SK-N-SH (cell line): ENCODE measurements around the gene NR0B2. TPM values are rescaled to one million over a fixed set of nuclear protein-coding genes. Genes with fewer than 3 reads are reported as not detected.

Experiments
- CTCF ChIA-PET: fragments of 300-600, 350-600 bp; formaldehyde crosslinking; extraction: SDS; loops from one replicate; lab custom pipeline; 2021; lab: Yijun Ruan, JAX
- POLR2A ChIA-PET: fragments of 350-600 bp; sonication (Branson Sonifier 250); formaldehyde crosslinking; extraction: SDS; loops from one replicate; lab custom pipeline; 2020; ENCODE audit warnings: antibody characterized with exemption, inconsistent platforms; lab: Yijun Ruan, JAX
- DNase-seq: peaks from one replicate; pipeline ENCODE4 v3.0.0; 2012
- H2AFZ ChIP-seq: fragments of 200-600 bp; sonication (generic); 2 replicates; pipeline ENCODE4 v1.8.1; 2016; ENCODE audit warnings: antibody characterized with exemption, mild to moderate bottlenecking, low read depth
- H3F3A ChIP-seq: fragments of 200-600 bp; sonication (generic); replicated peaks from 2 replicates; pipeline ENCODE3; 2016; ENCODE audit warnings: antibody characterized with exemption, mild to moderate bottlenecking; ENCODE audit not compliant: insufficient read depth
- H3K27ac ChIP-seq, 2 experiments: fragments of 200-500 bp in 1 of 2; fragments of 200-600 bp in 1 of 2; sonication (Bioruptor generic) in 1 of 2; sonication (generic), shearing (Covaris generic) in 1 of 2; 2 replicates each; pipeline versions ENCODE4 v1.5.1 to v1.6.1; 2014 to 2016; ENCODE audit warnings: low read depth in 2 of 2, inconsistent platforms in 1 of 2, low read length in 1 of 2, mild to moderate bottlenecking in 1 of 2, mixed read lengths in 1 of 2
- H3K27me3 ChIP-seq: fragments of 200-600 bp; sonication (generic), shearing (Covaris generic); 2 replicates; pipeline ENCODE4 v1.6.1; 2016; ENCODE audit warnings: mixed run types; ENCODE audit not compliant: insufficient read depth
- H3K36me3 ChIP-seq, 2 experiments: fragments of 200-500 bp in 1 of 2; fragments of 200-600 bp in 1 of 2; sonication (Bioruptor generic) in 1 of 2; sonication (generic) in 1 of 2; replicated peaks in 1 of 2; 2 replicates each; pipeline versions ENCODE3 to v1.5.1; 2014 to 2016; ENCODE audit warnings: low read length in 1 of 2, mild to moderate bottlenecking in 1 of 2; ENCODE audit not compliant: insufficient read depth in 2 of 2, control insufficient read depth in 1 of 2
- H3K4me1 ChIP-seq, 2 experiments: fragments of 200-500 bp in 1 of 2; fragments of 200-600 bp in 1 of 2; sonication (Bioruptor generic) in 1 of 2; sonication (generic), shearing (Covaris generic) in 1 of 2; 2 replicates each; pipeline versions ENCODE4 v1.5.1 to v1.6.1; 2014 to 2016; ENCODE audit warnings: low read depth in 1 of 2, low read length in 1 of 2, mixed run types in 1 of 2; ENCODE audit not compliant: insufficient read depth in 2 of 2, control insufficient read depth in 1 of 2
- H3K4me2 ChIP-seq: fragments of 200-600 bp; sonication (generic), shearing (Covaris generic); 2 replicates; pipeline ENCODE4 v1.6.1; 2017; ENCODE audit warnings: mixed run types
- H3K4me3 ChIP-seq, 2 experiments: fragments of 200-500 bp in 1 of 2; fragments of 200-600 bp in 1 of 2; sonication (Bioruptor generic) in 1 of 2; sonication (generic), shearing (Covaris generic) in 1 of 2; 2 replicates each; pipeline versions ENCODE4 v1.5.1 to v1.8.1; 2014 to 2016; ENCODE audit warnings: low read depth in 2 of 2, inconsistent platforms in 1 of 2, low read length in 1 of 2, mild to moderate bottlenecking in 1 of 2, mixed read lengths in 1 of 2, moderate library complexity in 1 of 2
- H3K79me2 ChIP-seq: fragments of 200-600 bp; sonication (generic); 2 replicates; pipeline ENCODE4 v1.8.1; 2017; ENCODE audit warnings: mild to moderate bottlenecking; ENCODE audit not compliant: insufficient read depth
- H3K9ac ChIP-seq: fragments of 200-600 bp; sonication (generic); 2 replicates; pipeline ENCODE4 v1.6.1; 2017; ENCODE audit warnings: mixed run types
- H3K9me2 ChIP-seq: fragments of 200-600 bp; sonication (generic); 2 replicates; pipeline ENCODE4 v1.6.1; 2017; ENCODE audit warnings: mixed run types
- H3K9me3 ChIP-seq: fragments of 200-600 bp; sonication (generic); 2 replicates; pipeline ENCODE4 v1.6.1; 2017; ENCODE audit warnings: mixed run types, mild to moderate bottlenecking, moderate library complexity
- H4K20me1 ChIP-seq: fragments of 200-600 bp; sonication (generic); 2 replicates; pipeline ENCODE4 v1.6.1; 2017; ENCODE audit warnings: mild to moderate bottlenecking, mixed run types; ENCODE audit not compliant: insufficient read depth
- CHD2 ChIP-seq: fragments of 150-350 bp; IDR thresholded peaks from 2 replicates; pipeline ENCODE4 v1.6.1; 2018; ENCODE audit warnings: low read length; ENCODE audit not compliant: partially characterized antibody
- ELF1 ChIP-seq: IDR thresholded peaks from 2 replicates; pipeline ENCODE4 v1.4.0; 2012
- EZH2phosphoT487 ChIP-seq: fragments of 200-600 bp; sonication (generic); IDR thresholded peaks from 2 replicates; pipeline ENCODE4 v1.6.1; 2017; ENCODE audit warnings: low read depth, mixed run types, mild to moderate bottlenecking, antibody characterized with exemption, moderate library complexity, borderline replicate concordance
- FOSL2 ChIP-seq: IDR thresholded peaks from 2 replicates; pipeline ENCODE4 v1.4.0; 2012; ENCODE audit warnings: low read depth, mild to moderate bottlenecking, moderate library complexity, borderline replicate concordance
- FOXJ3 ChIP-seq: sonication (generic); formaldehyde crosslinking; IDR thresholded peaks from 2 replicates; pipeline ENCODE4 v1.5.1; 2020; ENCODE audit warnings: mild to moderate bottlenecking, missing genetic modification reagents
- FOXM1 ChIP-seq: IDR thresholded peaks from 2 replicates; pipeline ENCODE4 v1.4.0; 2012; ENCODE audit warnings: low read depth, mild to moderate bottlenecking
- GATA2 ChIP-seq: sonication (generic); formaldehyde crosslinking; IDR thresholded peaks from 2 replicates; pipeline ENCODE4 v1.5.0; 2020; ENCODE audit warnings: mild to moderate bottlenecking, missing genetic modification reagents
- IRF3 ChIP-seq: fragments of 150-350 bp; IDR thresholded peaks from 2 replicates; pipeline ENCODE4 v1.6.1; 2016; ENCODE audit warnings: mild to moderate bottlenecking, low read depth, low read length
- MAX ChIP-seq: IDR thresholded peaks from 2 replicates; pipeline ENCODE4 v1.4.0; 2012; ENCODE audit warnings: low read depth
- NFIC ChIP-seq: IDR thresholded peaks from 2 replicates; pipeline ENCODE4 v1.4.0; 2012; ENCODE audit warnings: borderline replicate concordance
- POLR2AphosphoS5 ChIP-seq: IDR thresholded peaks from 2 replicates; pipeline ENCODE4 v1.6.1; 2012; ENCODE audit warnings: low read depth, low read length
- RAD21 ChIP-seq: IDR thresholded peaks from 2 replicates; pipeline ENCODE4 v1.6.1; 2012; ENCODE audit warnings: mild to moderate bottlenecking, low read length
- RCOR1 ChIP-seq: fragments of 150-350 bp; IDR thresholded peaks from 2 replicates; pipeline ENCODE4 v1.6.1; 2017; ENCODE audit warnings: antibody characterized with exemption, low read length
- SIN3A ChIP-seq: IDR thresholded peaks from 2 replicates; pipeline ENCODE4 v1.6.1; 2012; ENCODE audit warnings: low read depth, mild to moderate bottlenecking, low read length, moderate library complexity, borderline replicate concordance
- SMC3 ChIP-seq: IDR thresholded peaks from 2 replicates; pipeline ENCODE4 v1.6.1; 2012; ENCODE audit warnings: low read depth, low read length, improper control_type of control experiment
- TCF12 ChIP-seq: IDR thresholded peaks from 2 replicates; pipeline ENCODE4 v1.4.0; 2012
- TEAD4 ChIP-seq: IDR thresholded peaks from 2 replicates; pipeline ENCODE4 v1.4.0; 2012; ENCODE audit warnings: mild to moderate bottlenecking, borderline replicate concordance; ENCODE audit not compliant: insufficient read depth
- YY1 ChIP-seq: IDR thresholded peaks from 2 replicates; pipeline ENCODE4 v1.4.0; 2012; ENCODE audit warnings: low read depth, mild to moderate bottlenecking
- ZBTB33 ChIP-seq: IDR thresholded peaks from 2 replicates; pipeline ENCODE4 v1.4.0; 2012; ENCODE audit warnings: low read depth, borderline replicate concordance
- WGBS: methylation state at CpG from one replicate; pipeline ENCODE4 v1.1.6; 2017; ENCODE audit warnings: low lambda C conversion rate; 5-methylcytosine and 5-hydroxymethylcytosine counted together
- polyA plus RNA-seq, 3 experiments: library from polyadenylated mRNA; depleted of rRNA; stranded (reverse); fragments of >200 nt; gene quantifications; 2 replicates each; pipeline ENCODE4 v1.2.3, GENCODE V29; 2012
- TF ChIP-seq, protein P1 (sequence below): IDR thresholded peaks from 2 replicates; pipeline ENCODE4 v1.6.1; 2012; ENCODE audit warnings: mild to moderate bottlenecking, low read depth, low read length, moderate library complexity
- TF ChIP-seq, protein P2 (sequence below): fragments of 200-600 bp; sonication (generic); IDR thresholded peaks from 2 replicates; pipeline ENCODE4 v1.6.1; 2017; ENCODE audit warnings: antibody characterized with exemption, mild to moderate bottlenecking, moderate library complexity

Gene NR0B2
- polyA plus RNA-seq, 1 of the 3 experiments (the other 2 are of a cell fraction) = not detected

DNA sequence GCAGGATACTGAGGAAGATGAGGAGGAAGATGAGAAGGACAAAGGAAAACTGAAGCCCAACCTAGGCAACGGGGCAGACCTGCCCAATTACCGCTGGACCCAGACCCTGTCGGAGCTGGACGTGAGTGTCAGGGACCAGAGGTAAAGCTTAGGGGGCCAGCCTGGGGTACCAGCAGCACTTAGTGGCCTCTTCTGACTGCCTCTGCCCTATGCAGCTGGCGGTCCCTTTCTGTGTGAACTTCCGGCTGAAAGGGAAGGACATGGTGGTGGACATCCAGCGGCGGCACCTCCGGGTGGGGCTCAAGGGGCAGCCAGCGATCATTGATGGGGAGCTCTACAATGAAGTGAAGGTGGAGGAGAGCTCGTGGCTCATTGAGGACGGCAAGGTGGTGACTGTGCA lies 28.9 kb upstream of the NR0B2 start:
- Histone ChIP-seq H3K9ac (no peak overlapping the region), H3K4me3 (no peak overlapping the region), H3K79me2 (peaks cover 37% of the 10 kb centered on the region), H3F3A (peaks cover 4% of the 10 kb centered on the region), H3K27ac (no peak overlapping the region), H2AFZ (no peak overlapping the region), H4K20me1 (peaks cover 18% of the 10 kb centered on the region; the same call in 1 of the 2 replicates), H3K9me2 (no peaks in the 10 kb centered on the region), H3K4me2 (no peak overlapping the region), H3K9me3 (no peaks in the 10 kb centered on the region), H3K4me1 (no peaks in the 10 kb centered on the region), H3K27me3 (no peaks in the 10 kb centered on the region), H3K36me3 (peaks cover 28 to 31% of the 10 kb centered on the region in 2 experiments)
- no peak for DNase-seq
- ChIA-PET POLR2A (no interaction called here), CTCF (interaction anchor here (1.3 kb wide), 1 partner anchor 55 kb away, joined by 4 read pairs; no protein-coding TSS in a partner anchor)
- 97% methylated on average over 9 of the region's 12 CpGs for WGBS
- TF ChIP-seq IRF3 (no peak), TCF12 (no peak), TEAD4 (no peak), POLR2AphosphoS5 (no peak), CHD2 (no peak), EZH2phosphoT487 (no peak), FOXJ3 (CRISPR knock-in tag) (no peak), RCOR1 (no peak)
- TF ChIP-seq, protein P1, sequence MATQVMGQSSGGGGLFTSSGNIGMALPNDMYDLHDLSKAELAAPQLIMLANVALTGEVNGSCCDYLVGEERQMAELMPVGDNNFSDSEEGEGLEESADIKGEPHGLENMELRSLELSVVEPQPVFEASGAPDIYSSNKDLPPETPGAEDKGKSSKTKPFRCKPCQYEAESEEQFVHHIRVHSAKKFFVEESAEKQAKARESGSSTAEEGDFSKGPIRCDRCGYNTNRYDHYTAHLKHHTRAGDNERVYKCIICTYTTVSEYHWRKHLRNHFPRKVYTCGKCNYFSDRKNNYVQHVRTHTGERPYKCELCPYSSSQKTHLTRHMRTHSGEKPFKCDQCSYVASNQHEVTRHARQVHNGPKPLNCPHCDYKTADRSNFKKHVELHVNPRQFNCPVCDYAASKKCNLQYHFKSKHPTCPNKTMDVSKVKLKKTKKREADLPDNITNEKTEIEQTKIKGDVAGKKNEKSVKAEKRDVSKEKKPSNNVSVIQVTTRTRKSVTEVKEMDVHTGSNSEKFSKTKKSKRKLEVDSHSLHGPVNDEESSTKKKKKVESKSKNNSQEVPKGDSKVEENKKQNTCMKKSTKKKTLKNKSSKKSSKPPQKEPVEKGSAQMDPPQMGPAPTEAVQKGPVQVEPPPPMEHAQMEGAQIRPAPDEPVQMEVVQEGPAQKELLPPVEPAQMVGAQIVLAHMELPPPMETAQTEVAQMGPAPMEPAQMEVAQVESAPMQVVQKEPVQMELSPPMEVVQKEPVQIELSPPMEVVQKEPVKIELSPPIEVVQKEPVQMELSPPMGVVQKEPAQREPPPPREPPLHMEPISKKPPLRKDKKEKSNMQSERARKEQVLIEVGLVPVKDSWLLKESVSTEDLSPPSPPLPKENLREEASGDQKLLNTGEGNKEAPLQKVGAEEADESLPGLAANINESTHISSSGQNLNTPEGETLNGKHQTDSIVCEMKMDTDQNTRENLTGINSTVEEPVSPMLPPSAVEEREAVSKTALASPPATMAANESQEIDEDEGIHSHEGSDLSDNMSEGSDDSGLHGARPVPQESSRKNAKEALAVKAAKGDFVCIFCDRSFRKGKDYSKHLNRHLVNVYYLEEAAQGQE = no peak

DNA sequence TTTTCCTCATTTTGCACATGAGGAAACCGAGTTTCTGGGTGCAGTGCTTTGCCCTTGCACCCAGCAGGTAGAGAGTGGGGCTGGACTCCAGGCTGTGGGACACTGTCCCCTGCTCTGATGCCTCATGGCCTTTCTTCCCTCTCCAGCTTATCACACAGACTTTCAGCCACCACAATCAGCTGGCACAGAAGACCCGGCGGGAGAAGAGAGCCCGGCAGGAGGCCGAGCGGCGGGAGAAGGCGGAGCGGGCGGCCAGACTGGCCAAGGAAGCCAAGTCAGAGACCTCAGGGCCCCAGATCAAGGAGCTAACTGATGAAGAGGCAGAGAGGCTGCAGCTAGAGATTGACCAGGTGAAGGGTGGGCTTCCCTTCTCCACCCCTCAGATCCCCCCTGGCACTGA lies 27.5 kb upstream of the NR0B2 start:
- no peak overlapping the region for H3K27ac ChIP-seq
- no peak overlapping the region for H3K9ac ChIP-seq
- ChIA-PET POLR2A (no interaction called here), CTCF (no interaction called here)
- peaks cover 49% of the 10 kb centered on the region for H3K79me2 ChIP-seq
- no peak overlapping the region for H3K4me2 ChIP-seq
- no peak overlapping the region for H2AFZ ChIP-seq
- no peaks in the 10 kb centered on the region for H3K9me3 ChIP-seq
- no peak overlapping the region for H3K4me3 ChIP-seq
- 90% methylated on average over 10 of the region's 10 CpGs for WGBS
- no peaks in the 10 kb centered on the region for H3F3A ChIP-seq
- peaks cover 18% of the 10 kb centered on the region; the same call in 1 of the 2 replicates for H4K20me1 ChIP-seq
- peaks cover 27 to 36% of the 10 kb centered on the region in 2 experiments for H3K36me3 ChIP-seq
- no peaks in the 10 kb centered on the region for H3K4me1 ChIP-seq
- no peak for DNase-seq
- no peaks in the 10 kb centered on the region for H3K9me2 ChIP-seq
- H3K27me3 ChIP-seq = no peaks in the 10 kb centered on the region
- TF ChIP-seq MAX = no peak
- no peak for TF ChIP-seq SIN3A
- TF ChIP-seq SMC3 = no peak
- no peak for TF ChIP-seq FOSL2
- no peak for TF ChIP-seq RAD21
- no peak for TF ChIP-seq TEAD4
- TF ChIP-seq ELF1 = no peak
- no peak for TF ChIP-seq RCOR1
- TF ChIP-seq, protein P2, sequence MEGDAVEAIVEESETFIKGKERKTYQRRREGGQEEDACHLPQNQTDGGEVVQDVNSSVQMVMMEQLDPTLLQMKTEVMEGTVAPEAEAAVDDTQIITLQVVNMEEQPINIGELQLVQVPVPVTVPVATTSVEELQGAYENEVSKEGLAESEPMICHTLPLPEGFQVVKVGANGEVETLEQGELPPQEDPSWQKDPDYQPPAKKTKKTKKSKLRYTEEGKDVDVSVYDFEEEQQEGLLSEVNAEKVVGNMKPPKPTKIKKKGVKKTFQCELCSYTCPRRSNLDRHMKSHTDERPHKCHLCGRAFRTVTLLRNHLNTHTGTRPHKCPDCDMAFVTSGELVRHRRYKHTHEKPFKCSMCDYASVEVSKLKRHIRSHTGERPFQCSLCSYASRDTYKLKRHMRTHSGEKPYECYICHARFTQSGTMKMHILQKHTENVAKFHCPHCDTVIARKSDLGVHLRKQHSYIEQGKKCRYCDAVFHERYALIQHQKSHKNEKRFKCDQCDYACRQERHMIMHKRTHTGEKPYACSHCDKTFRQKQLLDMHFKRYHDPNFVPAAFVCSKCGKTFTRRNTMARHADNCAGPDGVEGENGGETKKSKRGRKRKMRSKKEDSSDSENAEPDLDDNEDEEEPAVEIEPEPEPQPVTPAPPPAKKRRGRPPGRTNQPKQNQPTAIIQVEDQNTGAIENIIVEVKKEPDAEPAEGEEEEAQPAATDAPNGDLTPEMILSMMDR = no peak
- TF ChIP-seq YY1 = no peak
- TF ChIP-seq EZH2phosphoT487 = no peak
- no peak for TF ChIP-seq NFIC
- TF ChIP-seq FOXM1 = no peak
- TF ChIP-seq ZBTB33 = no peak
- TF ChIP-seq GATA2 (CRISPR knock-in tag) = no peak
